ENCODE measurements around the gene SUPT16H. TPM values are rescaled to one million over a fixed set of nuclear protein-coding genes. Genes with fewer than 3 reads are reported as not detected.

The SUPT16H gene
- total and polyA plus RNA-seq, 2 of the 8 experiments (the other 6 are each of a cell fraction or from before 2014, with no cell fraction given), result 138 to 201 TPM

- H2BK120ac ChIP-seq (replicated peaks; ENCODE audit: low read depth, low read length), result no peak overlapping the region
- no peak overlapping the region for H3K4me2 ChIP-seq (ENCODE audit: insufficient read depth in 1 of 2, low read depth in 2 of 2, low read length in 2 of 2)
- 0 out of 2 replicates have a peak overlapping the region, but pooled peaks have one; percentile 65 for H2BK15ac ChIP-seq (ENCODE audit: low read length)
- no peak overlapping the region for H2BK12ac ChIP-seq (ENCODE audit: low read depth, low read length)
- no peaks in the 10 kb centered on the region for H4K20me1 ChIP-seq (replicated peaks in 1 of 2; ENCODE audit: control insufficient read depth in 1 of 2, insufficient read depth in 2 of 2, low read length in 2 of 2)
- no peaks in the 10 kb centered on the region for H3K79me1 ChIP-seq (ENCODE audit: low read depth, low read length)
- no peak overlapping the region for H3K4me3 ChIP-seq (ENCODE audit: extremely low read depth in 1 of 4, insufficient read depth in 2 of 4, low read depth in 3 of 4, low read length in 4 of 4)
- H3K23me2 ChIP-seq (ENCODE audit: low read depth, low read length), result peaks cover 2% of the 10 kb centered on the region; the same call in 1 of the 2 replicates
- no peaks in the 10 kb centered on the region for H3K79me2 ChIP-seq (ENCODE audit: control insufficient read depth in 1 of 2, insufficient read depth in 2 of 2, low read length in 2 of 2)
- DNase-seq (ENCODE audit: low read depth in 1 of 2, low spot score in 2 of 2), result no peak
- H3K4ac ChIP-seq (replicated peaks; ENCODE audit: insufficient read length, low read depth, low read length), result no peak overlapping the region
- H3K9ac ChIP-seq (replicated peaks in 1 of 4; ENCODE audit: extremely low read depth in 1 of 4, low read depth in 3 of 4, low read length in 3 of 4), result no peak overlapping the region
- H3K23ac ChIP-seq (ENCODE audit: insufficient read length), result no peak overlapping the region
- no peak overlapping the region for H3K56ac ChIP-seq (replicated peaks; ENCODE audit: insufficient read length, low read depth, low read length)
- H4K91ac ChIP-seq (replicated peaks; ENCODE audit: insufficient read length, low read length), result no peak overlapping the region
- H3K4me1 ChIP-seq (replicated peaks in 1 of 4; ENCODE audit: control insufficient read depth in 3 of 4, insufficient read depth in 4 of 4, low read length in 3 of 4), result peaks cover 0 to 2% (median 0%) of the 10 kb centered on the region in 4 experiments; a peak in 2 of 7 replicates
- H3K27ac ChIP-seq (ENCODE audit: low read depth, low read length), result no peak overlapping the region
- no peak overlapping the region for H2BK5ac ChIP-seq (ENCODE audit: low read depth, low read length)
- no peak overlapping the region for H2BK20ac ChIP-seq (ENCODE audit: low read length)
- H4K5ac ChIP-seq (ENCODE audit: insufficient read length, low read depth, low read length), result no peak overlapping the region
- H4K8ac ChIP-seq (ENCODE audit: extremely low read depth, insufficient read depth, low read length), result no peak overlapping the region
- ChIA-PET POLR2A (ENCODE audit: partially characterized antibody) (interaction anchor here (0.5 to 2.4 kb wide), 6 partner anchors 9 to 55 kb away, joined by 3 to 10 read pairs (median 4); no protein-coding TSS in a partner anchor), CTCF (ENCODE audit: partially characterized antibody) (interaction anchor here (0.6 to 2.0 kb wide), 3 partner anchors 10 to 180 kb away, joined by 4 to 10 read pairs (median 4); no protein-coding TSS in a partner anchor)
- no peaks in the 10 kb centered on the region for H3K27me3 ChIP-seq (replicated peaks in 1 of 4; ENCODE audit: control insufficient read depth in 3 of 4, extremely low read depth in 1 of 4, insufficient read depth in 3 of 4, low read length in 3 of 4)
- H2AK5ac ChIP-seq (ENCODE audit: low read depth, low read length), result no peak overlapping the region
- H3K14ac ChIP-seq (ENCODE audit: insufficient read length), result no peak overlapping the region
- no peaks in the 10 kb centered on the region for H3K9me3 ChIP-seq (ENCODE audit: insufficient read depth in 2 of 2, low read depth in 1 of 2, low read length in 1 of 2)
- H2AFZ ChIP-seq (ENCODE audit: low read length), result no peak overlapping the region
- H3K18ac ChIP-seq (ENCODE audit: extremely low read depth, low read length), result no peak overlapping the region
- WGBS, 2 experiments (ENCODE audit: extremely low coverage in 1 of 2, insufficient coverage in 1 of 2, insufficient read length in 1 of 2, insufficient replicate concordance in 2 of 2, low coverage in 1 of 2, low lambda C conversion rate in 2 of 2, missing lambda C conversion rate in 1 of 2), result 94% methylated on average over 3 of the region's 3 CpGs; no CpG with 5 or more reads in 1 of the 2 experiments
- H3K36me3 ChIP-seq (ENCODE audit: control insufficient read depth in 2 of 4, insufficient read depth in 4 of 4, low read length in 3 of 4), result no peaks in the 10 kb centered on the region
- FAIRE-seq, result no peak
- no peak for TF ChIP-seq HDAC2 (IDR thresholded peaks at IDR 0.05; ENCODE audit: borderline replicate concordance in 1 of 2, low read depth in 2 of 2, low read length in 2 of 2)
- TF ChIP-seq CEBPB (IDR thresholded peaks at IDR 0.05; ENCODE audit: low read depth, low read length), result no peak
- TF ChIP-seq RXRA (IDR thresholded peaks at IDR 0.05; ENCODE audit: insufficient read depth, low read depth, low read length), result no peak
- TF ChIP-seq SP4 (IDR thresholded peaks at IDR 0.05; ENCODE audit: low read length), result no peak
- no peak for TF ChIP-seq KDM1A (IDR thresholded peaks at IDR 0.05; ENCODE audit: borderline replicate concordance, low read length)
- TF ChIP-seq SP1 (IDR thresholded peaks at IDR 0.05; ENCODE audit: low read depth, low read length), result no peak
- no peak for TF ChIP-seq TAF7 (optimal IDR thresholded peaks at IDR 0.05; ENCODE audit: borderline replicate concordance, low read depth, low read length)
- no peak for TF ChIP-seq YY1 (IDR thresholded peaks at IDR 0.05; ENCODE audit: low read depth, low read length)
- TF ChIP-seq TCF12 (IDR thresholded peaks at IDR 0.05; ENCODE audit: low read depth, low read length), result no peak
- TF ChIP-seq POLR2AphosphoS5 (IDR thresholded peaks at IDR 0.05; ENCODE audit: low read depth, low read length), result no peak
- TF ChIP-seq, protein P1, sequence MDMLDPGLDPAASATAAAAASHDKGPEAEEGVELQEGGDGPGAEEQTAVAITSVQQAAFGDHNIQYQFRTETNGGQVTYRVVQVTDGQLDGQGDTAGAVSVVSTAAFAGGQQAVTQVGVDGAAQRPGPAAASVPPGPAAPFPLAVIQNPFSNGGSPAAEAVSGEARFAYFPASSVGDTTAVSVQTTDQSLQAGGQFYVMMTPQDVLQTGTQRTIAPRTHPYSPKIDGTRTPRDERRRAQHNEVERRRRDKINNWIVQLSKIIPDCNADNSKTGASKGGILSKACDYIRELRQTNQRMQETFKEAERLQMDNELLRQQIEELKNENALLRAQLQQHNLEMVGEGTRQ (IDR thresholded peaks at IDR 0.05; ENCODE audit: low read length), result no peak
- TF ChIP-seq FOSL1 (IDR thresholded peaks at IDR 0.05; ENCODE audit: insufficient read depth, low read depth, low read length), result no peak
- TF ChIP-seq, protein P2, sequence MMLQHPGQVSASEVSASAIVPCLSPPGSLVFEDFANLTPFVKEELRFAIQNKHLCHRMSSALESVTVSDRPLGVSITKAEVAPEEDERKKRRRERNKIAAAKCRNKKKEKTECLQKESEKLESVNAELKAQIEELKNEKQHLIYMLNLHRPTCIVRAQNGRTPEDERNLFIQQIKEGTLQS (IDR thresholded peaks at IDR 0.05; ENCODE audit: insufficient read depth, low read depth, low read length), result no peak
These were observed 66.4 kb downstream of the SUPT16H start for GRCh38 chr14:21317398-21317797.
